ENCODE results near the gene RNF212. TPM values are rescaled to one million over a fixed set of nuclear protein-coding genes. Genes with fewer than 3 reads are reported as not detected.

Gene RNF212
- total RNA-seq, 1 donor from 2014 or later: 7.9 TPM

GRCh38 chr4:1087371-1087770 is 26.0 kb downstream of the RNF212 start:
- intact Hi-C loops (cut with DNase I): no loop called here
- no peaks in the 10 kb centered on the region for H3K27me3 ChIP-seq
- no peak for TF ChIP-seq CTCF (IDR thresholded peaks at IDR 0.05)
- no peak for TF ChIP-seq POLR2AphosphoS5 (IDR thresholded peaks at IDR 0.05; ENCODE audit: insufficient read depth in 1 of 2, low read depth in 1 of 2)
- no peak for TF ChIP-seq POLR2A (IDR thresholded peaks at IDR 0.05)
- H3K4me1 ChIP-seq: peaks cover 7% of the 10 kb centered on the region
- no peaks in the 10 kb centered on the region for H3K9me3 ChIP-seq
- H3K4me3 ChIP-seq: no peak overlapping the region
- H3K36me3 ChIP-seq: no peaks in the 10 kb centered on the region
- peak; percentile 16 to 64 for DNase-seq (ENCODE audit: extremely low spot score in 2 of 2)
- H3K27ac ChIP-seq: no peak overlapping the region

- intact Hi-C loops (cut with DNase I): no loop called here
Measured at GRCh38 chr4:1086011-1086410, 27.4 kb downstream of the RNF212 start.

GRCh38 chr4:1085404-1085799 is 28.0 kb downstream of the RNF212 start:
- Histone ChIP-seq H3K27me3 (no peaks in the 10 kb centered on the region), H3K36me3 (no peaks in the 10 kb centered on the region), H3K4me1 (peaks cover 18% of the 10 kb centered on the region), H3K27ac (no peak overlapping the region), H3K4me3 (no peak overlapping the region), H3K9me3 (no peaks in the 10 kb centered on the region)
- peak; percentile 56 to 64 for DNase-seq (ENCODE audit: extremely low spot score in 2 of 2)
- intact Hi-C loops (cut with DNase I): no loop called here
- no peak for TF ChIP-seq POLR2AphosphoS5 (IDR thresholded peaks at IDR 0.05; ENCODE audit: insufficient read depth in 1 of 2, low read depth in 1 of 2)
- no peak for TF ChIP-seq POLR2A (IDR thresholded peaks at IDR 0.05)
- TF ChIP-seq CTCF (IDR thresholded peaks at IDR 0.05): no peak

More at GRCh38 chr4:1086011-1086410, 27.4 kb downstream of the RNF212 start:
- peak; percentile 44 to 67 for DNase-seq (ENCODE audit: extremely low spot score in 2 of 2)
- Histone ChIP-seq H3K36me3 (no peaks in the 10 kb centered on the region), H3K4me3 (no peak overlapping the region), H3K27me3 (no peaks in the 10 kb centered on the region), H3K4me1 (peaks cover 18% of the 10 kb centered on the region), H3K27ac (no peak overlapping the region), H3K9me3 (no peaks in the 10 kb centered on the region)
- no peak for TF ChIP-seq POLR2AphosphoS5 (IDR thresholded peaks at IDR 0.05; ENCODE audit: insufficient read depth in 1 of 2, low read depth in 1 of 2)
- no peak for TF ChIP-seq POLR2A (IDR thresholded peaks at IDR 0.05)
- no peak for TF ChIP-seq CTCF (IDR thresholded peaks at IDR 0.05)

GRCh38 chr4:1084796-1085403 is 28.5 kb downstream of the RNF212 start:
- Histone ChIP-seq H3K4me1 (peaks cover 18% of the 10 kb centered on the region), H3K27ac (no peak overlapping the region), H3K9me3 (no peaks in the 10 kb centered on the region), H3K27me3 (no peaks in the 10 kb centered on the region), H3K36me3 (no peaks in the 10 kb centered on the region), H3K4me3 (no peak overlapping the region)
- peak; percentile 37 to 58 for DNase-seq (ENCODE audit: extremely low spot score in 2 of 2)
- TF ChIP-seq CTCF (IDR thresholded peaks at IDR 0.05) (no peak), POLR2A (IDR thresholded peaks at IDR 0.05) (no peak), POLR2AphosphoS5 (IDR thresholded peaks at IDR 0.05; ENCODE audit: insufficient read depth in 1 of 2, low read depth in 1 of 2) (no peak)
- intact Hi-C loops (cut with DNase I): no loop called here

GRCh38 chr4:1084394-1084793 is 29.0 kb downstream of the RNF212 start:
- peak; percentile 29 to 43 for DNase-seq (ENCODE audit: extremely low spot score in 2 of 2)
- Histone ChIP-seq H3K27me3 (no peaks in the 10 kb centered on the region), H3K27ac (no peak overlapping the region), H3K4me3 (no peak overlapping the region), H3K4me1 (peaks cover 18% of the 10 kb centered on the region), H3K36me3 (no peaks in the 10 kb centered on the region), H3K9me3 (no peaks in the 10 kb centered on the region)
- intact Hi-C loops (cut with DNase I): no loop called here
- TF ChIP-seq CTCF (IDR thresholded peaks at IDR 0.05) (no peak), POLR2AphosphoS5 (IDR thresholded peaks at IDR 0.05; ENCODE audit: insufficient read depth in 1 of 2, low read depth in 1 of 2) (no peak), POLR2A (IDR thresholded peaks at IDR 0.05) (no peak)
